H1 (cell line): Measurements from ENCODE around the gene RPS18. TPM values are rescaled to one million over a fixed set of nuclear protein-coding genes. Genes with fewer than 3 reads are reported as not detected.

Source experiments
- CHD1 ChIP-seq: IDR thresholded peaks from 2 replicates; pipeline ENCODE4 v1.6.1; 2012; ENCODE audit warnings: low read depth, low read length, improper control_type of control experiment
- EP300 ChIP-seq, 2 experiments: IDR thresholded peaks; 1 replicate in 1 of 2; 2 replicates in 1 of 2; pipeline ENCODE4 v1.6.1; 2011 to 2012; ENCODE audit warnings: low read depth in 2 of 2, low read length in 2 of 2, mild to moderate bottlenecking in 2 of 2, borderline replicate concordance in 1 of 2, inconsistent platforms in 1 of 2, moderate library complexity in 1 of 2
- polyA plus RNA-seq, 7 experiments: library from polyadenylated mRNA; depleted of rRNA in 3 of 7; stranded (reverse) in 5 of 7; unstranded in 2 of 7; fragments of >200 nt in 5 of 7; fragments of 200-250 nt in 2 of 7; gene quantifications; 1 replicate in 5 of 7; 2 replicates in 1 of 7; 4 replicates in 1 of 7; pipeline versions ENCODE4 v1.2.1 to v1.2.3, GENCODE V29; 2011 to 2013; ENCODE audit warnings: missing spikeins in 2 of 7, mixed read lengths in 2 of 7
- total RNA-seq: library from RNA; stranded (reverse); fragmentation: NEBNext Ultra II Directional; extraction: Animal tissue kit (Norgen Biotek cat#: 25700); gene quantifications from 2 replicates; pipeline ENCODE4 v1.2.1, GENCODE V29; 2021

RPS18 gene
- total and polyA plus RNA-seq, 2 of the 8 experiments (the other 6 are each of a cell fraction or from before 2014, with no cell fraction given) = 2,796 to 7,099 TPM

- TF ChIP-seq CHD1 (no peak), EP300 (IDR thresholded peaks at IDR 0.05; ENCODE audit: borderline replicate concordance in 1 of 2, low read depth in 2 of 2, low read length in 2 of 2) (no peak)
These were observed 6.9 kb downstream of the RPS18 start (continued) for GRCh38 chr6:33278810-33279209.
